GM12878 (cell line): Measurements from ENCODE around the gene NUTM2F.

ENCODE experiments used
- JUNB ChIP-seq: IDR thresholded peaks from 2 replicates; pipeline ENCODE4 v1.6.1; 2016; ENCODE audit warnings: antibody characterized with exemption, mild to moderate bottlenecking
- MTA3 ChIP-seq: IDR thresholded peaks from 2 replicates; pipeline ENCODE4 v1.6.1; 2012; ENCODE audit warnings: low read length, inconsistent platforms, borderline replicate concordance
- POLR2A ChIP-seq: IDR thresholded peaks from 2 replicates; pipeline ENCODE4 v1.6.1; 2011; ENCODE audit warnings: low read depth, mild to moderate bottlenecking, low read length
- TCF7 ChIP-seq: IDR thresholded peaks from 2 replicates; pipeline ENCODE4 v1.6.1; 2014; ENCODE audit warnings: antibody characterized with exemption, borderline replicate concordance
- TF ChIP-seq, protein P1 (sequence below), 3 experiments: IDR thresholded peaks in 2 of 3; conservative IDR thresholded peaks in 1 of 3; 2 replicates each; pipeline ENCODE4 v1.5.1; 2011; ENCODE audit warnings: low read depth in 3 of 3, low read length in 3 of 3, mild to moderate bottlenecking in 3 of 3, control low read depth in 2 of 3, moderate library complexity in 2 of 3, inconsistent platforms in 1 of 3, mixed read lengths in 1 of 3; ENCODE audit not compliant: control insufficient read depth in 2 of 3, insufficient read depth in 1 of 3; ENCODE audit errors: extremely low read depth in 1 of 3

DNA sequence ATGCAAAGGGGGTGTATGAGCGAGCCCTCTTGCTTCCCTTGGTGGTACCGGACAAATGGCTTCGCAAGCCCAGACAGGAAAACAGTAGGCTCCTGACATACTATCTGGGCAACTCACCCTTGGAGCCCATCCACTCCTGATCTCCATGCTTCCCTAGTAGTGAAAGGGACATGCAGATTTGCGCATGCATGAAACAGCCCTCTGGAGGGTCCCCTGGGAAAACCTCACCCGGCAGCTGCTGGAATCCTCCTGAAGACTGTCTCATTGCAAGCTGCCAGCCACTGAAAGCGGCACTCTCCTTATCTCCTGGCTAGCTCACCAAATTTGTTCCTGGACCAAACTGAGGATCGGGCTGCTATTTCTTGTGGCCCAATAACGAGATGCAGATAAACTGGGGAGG is 59.2 kb downstream of the NUTM2F start:
- TF ChIP-seq, protein P1, sequence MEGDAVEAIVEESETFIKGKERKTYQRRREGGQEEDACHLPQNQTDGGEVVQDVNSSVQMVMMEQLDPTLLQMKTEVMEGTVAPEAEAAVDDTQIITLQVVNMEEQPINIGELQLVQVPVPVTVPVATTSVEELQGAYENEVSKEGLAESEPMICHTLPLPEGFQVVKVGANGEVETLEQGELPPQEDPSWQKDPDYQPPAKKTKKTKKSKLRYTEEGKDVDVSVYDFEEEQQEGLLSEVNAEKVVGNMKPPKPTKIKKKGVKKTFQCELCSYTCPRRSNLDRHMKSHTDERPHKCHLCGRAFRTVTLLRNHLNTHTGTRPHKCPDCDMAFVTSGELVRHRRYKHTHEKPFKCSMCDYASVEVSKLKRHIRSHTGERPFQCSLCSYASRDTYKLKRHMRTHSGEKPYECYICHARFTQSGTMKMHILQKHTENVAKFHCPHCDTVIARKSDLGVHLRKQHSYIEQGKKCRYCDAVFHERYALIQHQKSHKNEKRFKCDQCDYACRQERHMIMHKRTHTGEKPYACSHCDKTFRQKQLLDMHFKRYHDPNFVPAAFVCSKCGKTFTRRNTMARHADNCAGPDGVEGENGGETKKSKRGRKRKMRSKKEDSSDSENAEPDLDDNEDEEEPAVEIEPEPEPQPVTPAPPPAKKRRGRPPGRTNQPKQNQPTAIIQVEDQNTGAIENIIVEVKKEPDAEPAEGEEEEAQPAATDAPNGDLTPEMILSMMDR (IDR thresholded peaks at IDR 0.05 in 2 of 3, conservative IDR thresholded peaks at IDR 0.05 in 1 of 3; ENCODE audit: control insufficient read depth in 2 of 3, extremely low read depth in 1 of 3, insufficient read depth in 1 of 3, low read depth in 3 of 3, low read length in 3 of 3) = no peak
- TF ChIP-seq JUNB = no peak
- TF ChIP-seq MTA3 = no peak
- no peak for TF ChIP-seq POLR2A
- TF ChIP-seq TCF7 = no peak
